GM21737 (cell line): ENCODE data around the gene TMEM250.
"Not testable (repeated sequence)": the region's sequence is repeated elsewhere in the genome, so short reads cannot be mapped to it uniquely, and the experiment has no call there.

ENCODE experiments used
- ATAC-seq: cut with Tn5 transposase; IDR thresholded peaks from one replicate; pipeline ENCODE4 v1.9.1; 2021; ENCODE audit warnings: mild to moderate bottlenecking, moderate library complexity; ENCODE audit not compliant: unreplicated experiment

The TMEM250 gene

GRCh38 chr9:136118320-136119060, at the start of gene TMEM250:
TSS of gene TMEM250 (minus strand) at chr9:136118875. CDS start at chr9:136116900, 1,975 bp downstream.
- peak; percentile 60 for ATAC-seq

- ATAC-seq, result no peak
Observed at GRCh38 chr9:136163248-136163850, 44.7 kb upstream of the TMEM250 start.

DNA sequence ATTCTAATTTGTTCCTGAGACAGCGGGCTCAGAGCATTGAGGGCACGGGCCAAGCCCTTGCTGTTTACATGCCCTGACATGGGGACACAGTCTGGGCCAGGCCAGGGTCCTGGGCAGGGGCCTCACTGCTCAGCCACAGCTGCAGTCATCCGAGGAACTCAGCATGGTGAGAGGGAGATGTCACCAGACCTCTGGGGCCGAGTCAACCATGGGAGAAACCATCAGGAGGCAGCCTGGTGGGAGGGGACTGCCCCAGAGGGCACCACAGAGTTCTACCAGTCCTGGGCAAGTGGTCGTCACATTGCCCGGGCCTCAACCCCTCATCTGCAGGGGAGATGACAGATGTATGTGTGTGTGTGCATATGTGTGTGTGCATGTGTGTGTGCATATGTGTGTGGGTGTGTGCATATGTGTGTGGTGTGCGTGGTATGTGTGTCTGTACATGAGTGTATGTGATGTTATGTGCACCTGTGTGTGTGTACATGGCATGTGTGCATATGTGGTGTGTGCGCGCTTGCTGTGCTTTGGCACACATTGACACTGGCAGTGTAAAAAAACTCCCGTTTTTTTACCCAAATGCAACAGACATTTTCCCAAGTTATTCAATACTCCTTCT, 42.4 kb upstream of the TMEM250 start:
- ATAC-seq, result no peak

DNA sequence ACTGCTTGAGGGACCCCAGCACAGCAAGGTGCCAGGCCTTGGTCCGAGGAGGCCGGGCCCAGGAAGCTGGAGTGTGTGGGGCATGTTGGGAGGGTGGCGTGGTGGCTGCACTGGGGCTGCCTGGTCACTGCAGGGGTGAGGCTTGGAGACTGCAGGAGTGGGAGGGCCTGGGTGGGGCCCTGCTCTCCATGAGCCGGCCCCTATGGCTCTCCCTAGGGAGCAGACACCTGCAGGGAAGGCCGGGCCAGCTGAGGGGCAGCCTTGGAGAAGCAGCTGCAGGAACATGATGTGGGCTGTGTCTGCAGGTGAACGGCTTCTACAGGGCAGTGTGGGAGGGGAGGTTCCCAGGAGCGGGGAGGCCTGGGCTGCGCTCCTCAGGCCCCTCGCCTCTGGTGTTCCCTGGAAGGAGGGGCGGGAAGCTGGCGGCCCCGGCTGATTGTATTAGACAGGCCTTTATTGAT, 41.7 kb upstream of the TMEM250 start:
- no peak for ATAC-seq

- ATAC-seq, result no peak
Observed at GRCh38 chr9:136159851-136160250, 41.2 kb upstream of the TMEM250 start.

DNA sequence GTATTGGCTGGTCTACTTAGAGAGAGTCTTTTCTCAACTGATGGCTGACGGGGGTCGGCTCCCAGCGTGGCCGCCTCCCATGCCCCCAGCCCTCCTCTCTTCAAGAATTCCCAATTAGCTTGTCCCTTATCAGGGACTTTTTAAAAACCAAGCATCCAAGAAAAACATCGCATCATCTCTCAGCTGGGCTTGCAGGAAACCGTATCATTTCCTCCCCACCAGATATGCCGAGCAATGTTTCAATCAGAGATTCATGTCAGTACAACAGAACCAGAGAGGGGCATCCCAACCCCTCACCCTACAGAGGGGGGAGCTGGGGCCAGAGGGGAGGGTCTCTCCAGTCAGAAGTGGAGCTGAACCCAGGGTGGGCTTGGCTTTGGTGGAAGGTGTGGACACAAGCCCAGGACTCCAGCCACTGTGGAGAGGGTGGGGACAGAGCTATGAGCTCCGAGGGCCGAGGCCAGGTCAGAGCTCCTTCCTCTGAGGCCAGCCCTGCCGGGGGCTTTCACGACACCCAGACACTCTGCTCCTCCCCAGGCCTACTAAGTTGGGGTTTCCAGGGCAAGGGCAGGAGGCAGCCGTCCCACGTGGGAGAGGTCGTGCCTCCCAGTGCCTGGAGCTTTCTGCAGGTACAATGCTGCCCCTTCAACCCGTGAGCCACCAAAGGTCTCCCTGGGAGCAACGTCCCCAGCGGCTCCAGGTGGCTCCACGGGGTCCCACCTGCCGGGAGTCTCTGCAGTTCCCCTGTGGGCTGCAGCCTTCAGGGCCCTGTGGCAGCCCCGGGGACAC, 39.0 kb upstream of the TMEM250 start:
- no peak for ATAC-seq

GRCh38 chr9:136156209-136157120, 37.8 kb upstream of the TMEM250 start:
- no peak for ATAC-seq

- no peak for ATAC-seq
Observed at GRCh38 chr9:136155576-136155975, 36.9 kb upstream of the TMEM250 start.

DNA sequence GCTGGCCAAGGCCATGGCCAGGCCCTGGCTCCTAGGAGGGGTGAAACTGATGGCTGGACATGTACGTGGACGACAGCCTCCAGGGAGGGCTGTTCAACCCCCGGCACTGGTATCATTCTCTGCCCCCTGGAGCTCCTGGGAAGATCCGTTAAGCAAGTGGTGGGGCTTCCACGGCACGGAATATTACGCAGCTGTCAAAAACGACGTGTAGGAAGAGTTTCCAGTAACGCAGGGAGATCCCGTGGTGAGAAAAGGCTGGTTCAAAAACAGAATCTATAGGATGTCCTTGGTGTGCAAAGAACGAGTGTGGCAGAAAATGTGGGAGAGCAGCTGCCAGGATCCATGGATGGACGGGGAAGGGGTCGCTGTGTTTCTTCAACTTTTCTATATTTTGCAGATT, 36.3 kb upstream of the TMEM250 start:
- no peak for ATAC-seq

GRCh38 chr9:136153381-136154065, 34.8 kb upstream of the TMEM250 start:
- no peak for ATAC-seq

GRCh38 chr9:136152931-136153330, 34.3 kb upstream of the TMEM250 start:
- ATAC-seq, result no peak

GRCh38 chr9:136152543-136152866, 33.8 kb upstream of the TMEM250 start:
- ATAC-seq, result no peak

DNA sequence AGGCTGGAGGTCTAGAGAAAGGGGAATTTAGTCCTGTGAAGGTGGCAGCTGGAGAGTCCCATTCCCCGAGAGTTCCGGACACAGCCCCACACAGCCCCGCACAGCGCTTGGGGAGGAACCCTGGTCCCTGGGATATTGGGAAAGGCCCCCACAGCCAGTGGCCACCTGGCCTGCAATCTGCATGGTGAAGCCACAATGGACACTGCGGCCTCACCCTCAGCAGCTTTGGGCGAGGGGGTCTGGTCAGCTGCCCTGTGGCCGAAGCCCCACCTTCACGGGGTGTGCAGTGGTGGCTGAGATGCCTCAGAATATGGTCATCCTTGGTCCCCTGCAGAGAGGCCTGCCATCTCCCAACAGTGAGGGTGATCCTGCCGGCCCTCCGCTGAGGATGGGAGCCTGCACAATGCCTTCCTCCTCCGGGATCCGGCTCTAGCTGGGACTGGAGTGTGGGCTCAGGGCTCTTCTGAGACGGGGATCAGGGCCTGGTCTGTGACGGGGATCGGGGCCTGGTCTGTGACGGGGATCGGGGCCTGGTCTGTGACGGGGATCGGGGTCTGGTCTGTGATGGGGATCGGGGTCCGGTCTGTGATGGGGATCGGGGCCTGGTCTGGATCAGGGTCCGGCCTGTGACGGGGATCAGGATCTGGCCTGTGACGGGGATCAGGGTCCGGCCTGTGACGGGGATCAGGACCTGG, 33.3 kb upstream of the TMEM250 start:
- no peak for ATAC-seq

DNA sequence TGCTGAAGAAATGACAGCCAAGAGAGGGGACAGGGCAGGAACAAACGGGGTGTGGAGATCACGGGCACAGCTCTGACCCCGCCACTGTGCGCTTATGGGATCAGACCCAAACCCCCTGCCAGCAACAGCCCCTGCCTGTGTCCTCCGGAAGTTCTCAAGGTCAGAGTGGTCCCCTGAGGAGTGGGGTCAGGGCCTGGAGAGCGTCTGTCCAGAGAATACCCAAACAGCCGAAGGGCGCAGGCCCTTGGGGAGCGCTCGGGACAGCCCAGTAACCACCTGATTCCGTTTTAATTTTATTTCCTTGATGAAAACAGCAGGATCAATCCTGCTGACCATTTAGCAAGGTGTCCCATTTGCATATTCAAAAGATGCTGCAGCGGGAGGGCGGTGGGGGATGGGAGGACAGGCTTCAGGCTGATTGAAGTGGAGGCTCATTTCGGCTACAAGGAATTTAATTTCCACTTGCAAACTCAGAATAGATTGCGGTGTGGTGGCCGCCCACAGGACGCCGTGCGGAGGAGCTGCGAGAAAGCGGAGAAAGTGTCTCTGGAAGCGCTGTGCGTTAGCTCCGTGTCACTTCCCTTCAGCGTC, 32.6 kb upstream of the TMEM250 start:
- no peak for ATAC-seq

DNA sequence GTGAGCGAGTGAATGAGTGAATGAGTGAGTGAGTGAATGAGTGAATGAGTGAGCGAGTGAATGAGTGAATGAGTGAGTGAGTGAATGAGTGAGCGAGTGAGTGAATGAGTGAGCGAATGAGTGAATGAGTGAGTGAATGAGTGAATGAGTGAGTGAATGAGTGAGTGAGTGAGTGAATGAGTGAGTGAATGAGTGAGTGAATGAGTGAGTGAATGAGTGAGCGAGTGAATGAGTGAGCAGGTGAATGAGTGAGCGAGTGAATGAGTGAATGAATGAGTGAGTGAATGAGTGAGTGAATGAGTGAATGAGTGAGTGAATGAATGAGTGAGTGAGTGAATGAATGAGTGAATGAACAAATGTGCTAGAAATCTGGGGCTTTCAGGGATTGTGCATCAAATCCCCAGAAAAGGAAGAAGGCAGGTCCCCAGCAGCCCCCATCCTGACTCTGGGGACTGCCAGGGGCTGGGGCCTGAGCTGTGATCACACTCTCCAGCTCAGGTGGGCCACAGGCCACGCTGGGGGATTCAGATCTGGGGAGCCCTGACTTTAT, 32.1 kb upstream of the TMEM250 start:
- ATAC-seq, result not testable (repeated sequence)

DNA sequence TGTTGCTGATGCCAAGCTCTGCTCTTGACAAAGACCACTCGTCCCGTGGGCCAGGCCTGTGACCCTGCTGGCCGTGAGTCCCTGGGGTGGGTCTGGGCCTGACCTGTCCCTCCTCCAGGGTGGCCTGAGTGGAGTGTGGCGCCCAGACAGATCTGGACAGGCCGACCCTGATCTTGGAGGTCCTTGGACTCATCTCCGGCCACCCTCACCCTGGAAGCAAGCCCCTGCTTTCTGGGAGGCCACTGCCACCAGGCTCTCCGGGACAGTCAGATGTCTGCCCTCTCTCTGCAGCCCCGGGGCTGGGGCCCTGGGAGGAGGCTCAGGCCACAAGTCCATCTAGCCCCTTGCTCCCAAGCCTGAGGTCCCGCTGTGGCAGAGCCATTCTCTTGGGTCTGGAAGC, 31.2 kb upstream of the TMEM250 start:
- no peak for ATAC-seq

- no peak for ATAC-seq
Observed at GRCh38 chr9:136149337-136149736, 30.7 kb upstream of the TMEM250 start.

DNA sequence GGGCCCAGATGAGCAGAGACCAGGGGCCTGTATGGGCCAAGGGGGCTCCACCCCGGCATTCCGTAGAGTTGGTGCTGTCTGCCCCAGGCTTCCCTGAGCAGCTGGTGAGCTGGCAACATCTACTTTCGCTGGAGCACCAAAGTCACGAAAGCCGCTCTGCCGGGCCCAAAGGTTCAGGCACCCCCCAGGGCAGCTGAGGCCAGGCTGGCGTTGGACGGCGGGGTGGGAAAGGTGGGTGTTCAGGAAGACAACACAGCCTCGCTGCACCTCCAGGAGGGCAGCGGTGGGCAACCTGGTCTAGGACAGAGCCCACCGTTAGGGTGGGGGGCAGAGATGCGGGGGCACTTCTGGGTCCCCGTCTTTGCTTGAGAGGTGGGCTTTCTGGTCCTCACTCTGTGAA, 30.1 kb upstream of the TMEM250 start:
- ATAC-seq, result no peak
